ENCODE measurements around the gene SPOCK3.
"Not testable (repeated sequence)": the region's sequence is repeated elsewhere in the genome, so short reads cannot be mapped to it uniquely, and the experiment has no call there.

The SPOCK3 gene

GRCh38 chr4:166957451-166957850 is 276.8 kb downstream of the SPOCK3 start:
- DNase-seq (ENCODE audit: low read depth) = no peak

- DNase-seq (ENCODE audit: low read depth) = no peak
Measured at GRCh38 chr4:166956484-166956883, 277.8 kb downstream of the SPOCK3 start.

GRCh38 chr4:166941629-166942028 is 292.7 kb downstream of the SPOCK3 start:
- DNase-seq (ENCODE audit: low read depth) = no peak

GRCh38 chr4:166930464-166930863 is 303.8 kb downstream of the SPOCK3 start:
- no peak for DNase-seq (ENCODE audit: low read depth)

- no peak for DNase-seq (ENCODE audit: low read depth)
Measured at GRCh38 chr4:166924424-166924823, 309.9 kb downstream of the SPOCK3 start.

- no peak for DNase-seq (ENCODE audit: low read depth)
Measured at GRCh38 chr4:166913926-166914325, 320.4 kb downstream of the SPOCK3 start.

- no peak for DNase-seq (ENCODE audit: low read depth)
Measured at GRCh38 chr4:166903408-166903807, 330.9 kb downstream of the SPOCK3 start.

GRCh38 chr4:166902941-166903340 is 331.4 kb downstream of the SPOCK3 start:
- no peak for DNase-seq (ENCODE audit: low read depth)

GRCh38 chr4:166896254-166896653 is 338.0 kb downstream of the SPOCK3 start:
- no peak for DNase-seq (ENCODE audit: low read depth)

DNA sequence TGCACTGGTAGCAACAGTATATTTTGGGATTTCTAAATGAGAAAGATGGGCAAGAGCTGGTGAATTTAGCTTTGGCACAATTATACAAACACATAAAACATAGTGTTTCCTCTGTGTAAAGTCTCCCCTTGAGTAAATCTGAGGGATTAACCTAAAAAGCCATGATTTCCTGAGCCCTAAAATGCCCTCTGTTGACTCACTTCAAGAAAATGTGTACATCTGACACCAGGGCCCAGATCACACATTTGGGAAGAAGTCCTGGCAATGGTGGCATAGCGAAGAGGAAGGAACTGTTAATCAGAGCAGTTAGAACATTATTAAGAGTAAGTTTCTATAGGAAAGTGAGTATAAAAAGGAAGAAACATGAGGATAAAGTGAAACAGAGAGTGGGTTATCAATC is 338.5 kb downstream of the SPOCK3 start:
- no peak for DNase-seq (ENCODE audit: low read depth)

DNA sequence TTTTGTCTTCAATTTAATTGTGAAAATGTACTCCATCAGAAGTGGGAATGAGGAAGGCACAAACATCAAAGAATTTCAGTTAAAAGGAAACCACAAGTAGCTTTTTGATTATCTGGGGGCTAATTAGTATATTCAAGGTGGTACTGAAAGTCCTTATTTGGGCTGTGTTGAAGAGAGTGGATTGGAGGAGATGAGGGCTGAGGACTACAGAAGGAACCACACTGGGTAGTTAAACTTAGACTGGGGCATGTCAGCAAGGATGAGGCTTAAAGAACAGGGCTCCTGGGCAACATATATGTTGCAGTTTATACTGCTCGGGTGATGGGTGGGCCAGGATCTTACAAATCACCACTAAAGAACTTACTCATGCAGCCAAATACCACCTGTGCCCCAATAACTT is 346.8 kb downstream of the SPOCK3 start:
- no peak for DNase-seq (ENCODE audit: low read depth)

DNA sequence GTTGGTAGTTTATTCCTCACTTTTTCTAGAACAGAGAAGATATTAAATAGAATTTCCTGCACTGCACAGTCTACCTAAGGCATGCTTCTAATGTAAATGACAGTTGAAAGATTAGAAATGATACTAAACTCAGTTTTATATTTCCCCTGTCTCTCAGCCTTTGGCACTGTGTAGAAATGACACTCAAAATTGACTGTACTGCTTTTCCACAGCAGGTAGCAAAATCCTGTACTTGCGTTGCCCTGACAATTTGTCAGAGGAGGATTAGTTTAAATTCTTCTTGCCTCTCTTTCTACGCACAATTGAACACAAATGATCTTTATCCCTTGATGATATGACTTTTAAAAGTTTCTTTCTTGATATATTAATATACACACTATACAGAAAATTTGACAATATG is 347.6 kb downstream of the SPOCK3 start:
- DNase-seq (ENCODE audit: low read depth) = no peak

GRCh38 chr4:166882221-166882620 is 352.1 kb downstream of the SPOCK3 start:
- no peak for DNase-seq (ENCODE audit: low read depth)

DNA sequence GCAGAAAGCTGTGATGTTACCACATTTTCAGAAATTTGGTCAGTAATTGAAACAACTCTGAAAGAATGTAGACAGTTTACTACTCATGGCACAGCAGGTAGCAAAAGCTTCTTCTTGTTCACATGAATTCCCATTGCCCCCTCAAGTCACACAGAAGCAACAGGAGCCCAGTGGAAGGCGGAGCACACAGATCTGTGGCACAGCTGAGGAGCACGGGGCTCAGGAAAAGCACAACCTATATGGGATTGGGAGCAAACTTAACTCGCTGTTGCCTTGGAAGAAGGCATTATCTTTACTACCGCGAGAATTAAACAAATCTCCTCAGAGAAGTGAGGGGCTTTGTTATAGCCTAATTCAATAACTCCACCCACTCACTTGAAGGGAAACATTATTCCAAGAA is 358.5 kb downstream of the SPOCK3 start:
- DNase-seq (ENCODE audit: low read depth) = no peak

DNA sequence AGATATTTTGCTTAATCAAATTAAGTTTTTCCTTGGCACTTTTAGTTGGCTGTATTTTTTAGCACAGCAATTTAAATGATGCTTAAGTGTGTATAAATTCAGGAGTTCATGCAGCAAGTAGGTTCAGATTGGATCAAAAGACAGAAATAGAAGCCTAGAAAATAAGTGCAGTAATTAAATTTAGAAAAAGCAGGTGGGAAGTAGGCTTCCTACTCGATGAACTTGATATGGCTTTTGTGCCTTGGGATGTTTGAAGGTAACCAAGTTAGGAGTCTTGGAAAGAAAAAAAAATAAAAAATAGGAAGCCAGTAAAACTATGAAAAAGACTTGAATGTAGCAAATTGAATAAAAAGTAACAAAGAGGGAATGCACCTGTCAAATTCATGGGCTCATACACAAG is 372.3 kb downstream of the SPOCK3 start:
- no peak for DNase-seq (ENCODE audit: low read depth)

GRCh38 chr4:166850398-166850797 is 383.9 kb downstream of the SPOCK3 start:
- DNase-seq (ENCODE audit: low read depth) = not testable (repeated sequence)

DNA sequence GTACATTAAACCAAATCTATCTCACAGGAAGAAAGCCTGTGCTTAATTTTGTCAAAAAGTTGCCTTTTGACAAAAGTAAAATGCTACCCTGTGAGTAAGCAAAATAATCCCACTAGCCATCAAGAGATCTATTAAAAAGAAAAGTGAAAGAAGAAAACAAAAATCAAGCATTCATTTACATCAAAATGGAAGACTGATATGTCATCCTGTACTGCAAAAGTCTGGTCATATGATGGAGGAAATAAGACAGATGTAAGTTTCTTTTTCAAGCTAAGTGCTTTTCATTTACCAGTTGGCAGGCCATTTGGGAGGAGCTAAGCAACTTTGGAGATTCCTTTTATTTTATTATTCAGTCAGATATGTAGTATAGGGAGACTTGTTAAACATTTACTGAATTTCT is 387.4 kb downstream of the SPOCK3 start:
- no peak for DNase-seq (ENCODE audit: low read depth)

- DNase-seq (ENCODE audit: low read depth) = no peak
Measured at GRCh38 chr4:166842795-166843261, 391.5 kb downstream of the SPOCK3 start.

GRCh38 chr4:166839615-166840251 is 394.6 kb downstream of the SPOCK3 start:
- no peak for DNase-seq (ENCODE audit: low read depth)

- DNase-seq (ENCODE audit: low read depth) = no peak
Measured at GRCh38 chr4:166838975-166839614, 395.2 kb downstream of the SPOCK3 start.

DNA sequence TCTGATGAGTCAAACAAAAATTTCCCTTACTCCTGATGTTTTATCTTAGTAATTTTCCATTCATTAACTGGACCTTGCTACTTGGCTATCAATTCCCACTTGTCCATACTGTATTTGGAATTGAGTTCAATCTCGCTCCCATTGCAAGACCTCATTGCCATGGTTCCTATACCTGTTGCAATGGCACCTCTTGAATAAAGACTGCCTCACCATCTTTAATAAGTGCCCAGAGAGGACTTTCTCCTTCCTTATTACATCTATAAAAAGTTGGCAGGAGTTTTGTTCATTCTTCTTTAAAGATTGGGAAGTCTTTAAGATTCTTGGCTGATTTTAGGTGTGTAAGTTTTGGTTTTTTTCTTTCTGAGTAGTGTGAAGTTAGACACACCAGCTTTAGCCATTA is 397.4 kb downstream of the SPOCK3 start:
- DNase-seq (ENCODE audit: low read depth) = no peak

DNA sequence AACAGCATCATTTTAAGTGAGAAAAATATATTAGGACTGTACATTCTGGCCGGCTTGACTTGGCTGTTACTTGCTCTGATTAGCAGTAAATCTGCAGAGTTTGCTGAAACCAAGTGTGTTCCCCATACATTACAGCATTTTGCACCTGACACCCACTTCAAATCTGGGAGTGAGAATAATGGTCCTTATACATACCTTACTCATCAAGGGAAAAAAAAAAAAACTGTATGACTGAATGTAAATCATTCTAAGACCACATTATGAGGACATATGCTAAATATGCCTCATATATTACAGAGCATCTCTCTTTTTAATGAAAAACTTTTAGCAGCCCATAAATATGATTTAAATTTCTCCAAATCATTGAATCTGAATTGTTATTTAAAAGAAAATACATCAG is 406.7 kb downstream of the SPOCK3 start:
- DNase-seq (ENCODE audit: low read depth) = no peak

- no peak for DNase-seq (ENCODE audit: low read depth)
Measured at GRCh38 chr4:166827167-166827566, 407.1 kb downstream of the SPOCK3 start.

- no peak for DNase-seq (ENCODE audit: low read depth)
Measured at GRCh38 chr4:166823848-166824247, 410.4 kb downstream of the SPOCK3 start.
